ENCODE results near the gene ABR. TPM values are rescaled to one million over a fixed set of nuclear protein-coding genes. Genes with fewer than 3 reads are reported as not detected.

Gene ABR
- total and polyA plus RNA-seq, 2 of the 8 experiments (the other 6 are each of a cell fraction or from before 2014, with no cell fraction given): 44.8 to 47.2 TPM

- Histone ChIP-seq H3K14ac (ENCODE audit: insufficient read length) (no peak overlapping the region), H2AK5ac (ENCODE audit: low read depth, low read length) (no peak overlapping the region), H4K91ac (replicated peaks; ENCODE audit: insufficient read length, low read length) (no peak overlapping the region), H4K5ac (ENCODE audit: insufficient read length, low read depth, low read length) (no peak overlapping the region), H3K79me2 (ENCODE audit: control insufficient read depth in 1 of 2, insufficient read depth in 2 of 2, low read length in 2 of 2) (no peaks in the 10 kb centered on the region), H3K23me2 (ENCODE audit: low read depth, low read length) (no peaks in the 10 kb centered on the region), H3K4me1 (replicated peaks in 1 of 4; ENCODE audit: control insufficient read depth in 3 of 4, insufficient read depth in 4 of 4, low read length in 3 of 4) (peaks cover 0 to 2% (median 0%) of the 10 kb centered on the region in 4 experiments; a peak in 2 of 7 replicates), H3K18ac (ENCODE audit: extremely low read depth, low read length) (no peak overlapping the region), H4K8ac (ENCODE audit: extremely low read depth, insufficient read depth, low read length) (no peak overlapping the region), H3K79me1 (ENCODE audit: low read depth, low read length) (no peaks in the 10 kb centered on the region), H2BK15ac (ENCODE audit: low read length) (no peak overlapping the region), H2BK120ac (replicated peaks; ENCODE audit: low read depth, low read length) (no peak overlapping the region), H3K27me3 (replicated peaks in 1 of 4; ENCODE audit: control insufficient read depth in 3 of 4, extremely low read depth in 1 of 4, insufficient read depth in 3 of 4, low read length in 3 of 4) (no peaks in the 10 kb centered on the region), H2BK20ac (ENCODE audit: low read length) (no peak overlapping the region), H3K4me2 (ENCODE audit: insufficient read depth in 1 of 2, low read depth in 2 of 2, low read length in 2 of 2) (no peak overlapping the region), H3K4me3 (ENCODE audit: extremely low read depth in 1 of 4, insufficient read depth in 2 of 4, low read depth in 3 of 4, low read length in 4 of 4) (no peak overlapping the region), H3K9ac (replicated peaks in 1 of 4; ENCODE audit: extremely low read depth in 1 of 4, low read depth in 3 of 4, low read length in 3 of 4) (no peak overlapping the region), H3K23ac (ENCODE audit: insufficient read length) (no peak overlapping the region), H2BK5ac (ENCODE audit: low read depth, low read length) (no peak overlapping the region), H3K4ac (replicated peaks; ENCODE audit: insufficient read length, low read depth, low read length) (no peak overlapping the region), H3K27ac (ENCODE audit: low read depth, low read length) (no peak overlapping the region), H3K9me3 (ENCODE audit: insufficient read depth in 2 of 2, low read depth in 1 of 2, low read length in 1 of 2) (no peaks in the 10 kb centered on the region), H3K36me3 (ENCODE audit: control insufficient read depth in 2 of 4, insufficient read depth in 4 of 4, low read length in 3 of 4) (peaks cover 0 to 5% (median 2%) of the 10 kb centered on the region in 4 experiments; a peak in 6 of 8 replicates), H2AFZ (ENCODE audit: low read length) (no peak overlapping the region), H2BK12ac (ENCODE audit: low read depth, low read length) (no peak overlapping the region), H3K56ac (replicated peaks; ENCODE audit: insufficient read length, low read depth, low read length) (no peak overlapping the region), H4K20me1 (replicated peaks in 1 of 2; ENCODE audit: control insufficient read depth in 1 of 2, insufficient read depth in 2 of 2, low read length in 2 of 2) (no peaks in the 10 kb centered on the region)
- WGBS, 2 experiments (ENCODE audit: extremely low coverage in 1 of 2, insufficient coverage in 1 of 2, insufficient read length in 1 of 2, insufficient replicate concordance in 2 of 2, low coverage in 1 of 2, low lambda C conversion rate in 2 of 2, missing lambda C conversion rate in 1 of 2): 92% methylated on average over 7 of the region's 7 CpGs; no CpG with 5 or more reads in 1 of the 2 experiments
- TF ChIP-seq JUN (IDR thresholded peaks at IDR 0.05; ENCODE audit: low read depth, low read length) (no peak), SP2 (IDR thresholded peaks at IDR 0.05; ENCODE audit: low read length) (no peak), RNF2 (IDR thresholded peaks at IDR 0.05; ENCODE audit: borderline replicate concordance, low read depth, low read length, missing control alignments, poor library complexity, severe bottlenecking) (no peak), TAF7 (optimal IDR thresholded peaks at IDR 0.05; ENCODE audit: borderline replicate concordance, low read depth, low read length) (no peak), E2F6 (IDR thresholded peaks at IDR 0.05) (no peak), PHF8 (conservative IDR thresholded peaks at IDR 0.05; ENCODE audit: low read depth, low read length) (no peak), RBBP5 (IDR thresholded peaks at IDR 0.05; ENCODE audit: borderline replicate concordance, low read depth, low read length) (no peak)
- DNase-seq (ENCODE audit: low read depth in 1 of 2, low spot score in 2 of 2) (no peak), FAIRE-seq (no peak)
- POLR2A ChIA-PET (ENCODE audit: partially characterized antibody): interaction anchor here (0.8 kb wide), 1 partner anchor 9 kb away, joined by 3 read pairs; no protein-coding TSS in a partner anchor
- CTCF ChIA-PET (ENCODE audit: partially characterized antibody): interaction anchor here (0.7 kb wide), 1 partner anchor 9 kb away, joined by 4 read pairs; no protein-coding TSS in a partner anchor
Measured at GRCh38 chr17:1068356-1068755, 111.4 kb downstream of the ABR start.
